K562 (cell line): ENCODE measurements around the gene PLCB4. TPM values are rescaled to one million over a fixed set of nuclear protein-coding genes. Genes with fewer than 3 reads are reported as not detected.

Experiments used
- ATAC-seq: fragments of 200-7000 bp; cut with Tn5 transposase; 3 replicates; pipeline ENCODE4 v1.9.1; 2020; ENCODE audit warnings: moderate library complexity
- BruUV-seq: library from RNA; stranded (reverse); fragments of 400-500 nt; replicated peaks from 2 replicates; lab custom pipeline; 2021; lab: Mats Ljungman, UMichigan
- CTCF ChIA-PET: fragments of 300-600 bp; formaldehyde crosslinking; extraction: SDS; loops from one replicate; lab custom pipeline; 2021; ENCODE audit warnings: low intra/inter-chr PET ratio; lab: Yijun Ruan, JAX
- POLR2A ChIA-PET: fragments of 300-600, 350-650 bp; sonication (Branson Sonifier 250); formaldehyde crosslinking; extraction: SDS; loops from one replicate; lab custom pipeline; 2021; ENCODE audit warnings: antibody characterized with exemption, inconsistent platforms; lab: Yijun Ruan, JAX
- DNase-seq, 4 experiments: peaks; one replicate each; pipeline versions ENCODE4 v3.0.0 to v3.0.0-alpha.2; 2011 to 2018; ENCODE audit warnings: low spot score in 3 of 4, mixed read lengths in 3 of 4; ENCODE audit errors: extremely low read depth in 1 of 4
- FAIRE-seq: peaks from 2 replicates; lab custom pipeline; 2011; peaks lifted over from hg19 to GRCh38; lab: Jason Lieb, UNC
- H2AFZ ChIP-seq: 2 replicates; pipeline ENCODE4 v1.6.0; 2011; ENCODE audit warnings: low read depth, low read length, control low read depth, inconsistent platforms
- H3K27ac ChIP-seq: fragments of 200-600 bp; 3 replicates; pipeline ENCODE4 v1.8.0; 2011; ENCODE audit warnings: low read depth, mild to moderate bottlenecking, control low read depth, inconsistent platforms, low read length, moderate library complexity, mixed read lengths; ENCODE audit errors: extremely low read depth
- H3K27me3 ChIP-seq, 2 experiments: fragments of 300-600 bp in 1 of 2; 2 replicates in 1 of 2; 3 replicates in 1 of 2; pipeline versions ENCODE4 v1.6.0 to v1.8.0; 2011; ENCODE audit warnings: inconsistent platforms in 2 of 2, low read length in 2 of 2, mild to moderate bottlenecking in 1 of 2, mixed read lengths in 1 of 2, moderate library complexity in 1 of 2; ENCODE audit not compliant: control insufficient read depth in 2 of 2, insufficient read depth in 2 of 2
- H3K36me3 ChIP-seq: fragments of 300-600 bp; 3 replicates; pipeline ENCODE4 v1.8.0; 2011; ENCODE audit warnings: mild to moderate bottlenecking, low read length, inconsistent platforms; ENCODE audit not compliant: control insufficient read depth, insufficient read depth
- H3K4me1 ChIP-seq, 2 experiments: fragments of 200-600 bp in 1 of 2; replicated peaks in 1 of 2; 2 replicates in 1 of 2; 3 replicates in 1 of 2; pipeline versions ENCODE4 v1.5.1 to v1.8.0; 2011; ENCODE audit warnings: inconsistent platforms in 2 of 2, low read length in 2 of 2, mild to moderate bottlenecking in 1 of 2, mixed read lengths in 1 of 2, moderate library complexity in 1 of 2; ENCODE audit not compliant: control insufficient read depth in 2 of 2, insufficient read depth in 2 of 2
- H3K4me2 ChIP-seq: 2 replicates; pipeline ENCODE4 v1.6.1; 2011; ENCODE audit warnings: low read length, control low read depth, inconsistent platforms, mixed read lengths; ENCODE audit not compliant: insufficient read depth
- H3K4me3 ChIP-seq: fragments of 200-600 bp; sonication (generic), shearing (Covaris generic); 2 replicates; pipeline ENCODE4 v1.5.1; 2016; ENCODE audit warnings: control low read depth, inconsistent platforms
- H3K79me2 ChIP-seq: fragments of 200-600 bp; 3 replicates; pipeline ENCODE4 v1.8.0; 2011; ENCODE audit warnings: low read length, inconsistent platforms; ENCODE audit not compliant: control insufficient read depth, insufficient read depth
- H3K9ac ChIP-seq, 2 experiments: 2 replicates each; pipeline versions ENCODE4 v1.6.0 to v1.6.1; 2011; ENCODE audit warnings: low read depth in 2 of 2, low read length in 2 of 2, control low read depth in 1 of 2, inconsistent platforms in 1 of 2, mild to moderate bottlenecking in 1 of 2, mixed read lengths in 1 of 2; ENCODE audit not compliant: insufficient read depth in 1 of 2
- H3K9me1 ChIP-seq: one replicate; pipeline ENCODE4 v1.6.0; 2011; ENCODE audit warnings: inconsistent platforms, mild to moderate bottlenecking, low read length, moderate library complexity; ENCODE audit not compliant: control insufficient read depth, insufficient read depth
- H3K9me3 ChIP-seq: replicated peaks from 2 replicates; pipeline ENCODE4 v1.5.1; 2011; ENCODE audit warnings: low read depth, low read length, inconsistent platforms; ENCODE audit not compliant: control insufficient read depth, insufficient read depth
- H4K20me1 ChIP-seq: replicated peaks from 2 replicates; pipeline ENCODE4 v1.6.1; 2011; ENCODE audit warnings: low read length, inconsistent platforms, mixed read lengths; ENCODE audit not compliant: control insufficient read depth, insufficient read depth
- ATF7 ChIP-seq: fragments of 450-650 bp; IDR thresholded peaks from 2 replicates; pipeline ENCODE4 v1.7.1; 2014; ENCODE audit warnings: mild to moderate bottlenecking, moderate library complexity
- CEBPB ChIP-seq: fragments of 450-650 bp; IDR thresholded peaks from 2 replicates; pipeline ENCODE4 v1.6.1; 2016; ENCODE audit warnings: missing genetic modification characterization, missing compliant biosample characterization
- CHAMP1 ChIP-seq: fragments of 450-650 bp; IDR thresholded peaks from 2 replicates; pipeline ENCODE4 v1.6.1; 2016; ENCODE audit warnings: mild to moderate bottlenecking
- CREB3L1 ChIP-seq: fragments of 450-650 bp; IDR thresholded peaks from 2 replicates; pipeline ENCODE4 v1.6.1; 2014; ENCODE audit warnings: low read depth, mild to moderate bottlenecking, moderate library complexity, borderline replicate concordance
- ELF4 ChIP-seq: fragments of 450-650 bp; formaldehyde crosslinking; IDR thresholded peaks from 2 replicates; pipeline ENCODE4 v1.4.0; 2022; ENCODE audit warnings: missing genetic modification characterization
- FOXK2 ChIP-seq, 2 experiments: fragments of 450-650 bp; IDR thresholded peaks in 1 of 2; conservative IDR thresholded peaks in 1 of 2; 2 replicates each; pipeline ENCODE4 v1.6.1; 2016; ENCODE audit warnings: low read depth in 2 of 2, mild to moderate bottlenecking in 1 of 2
- HCFC1 ChIP-seq: IDR thresholded peaks from 2 replicates; pipeline ENCODE4 v1.6.1; 2012; ENCODE audit warnings: low read depth, low read length, improper control_type of control experiment
- KAT2B ChIP-seq: IDR thresholded peaks from one replicate; pipeline ENCODE4 v1.6.1; 2012; ENCODE audit warnings: low read depth, mild to moderate bottlenecking, control low read depth, inconsistent platforms, low read length, moderate library complexity
- MEF2A ChIP-seq: IDR thresholded peaks from 2 replicates; pipeline ENCODE4 v1.6.1; 2011; ENCODE audit warnings: low read depth, mild to moderate bottlenecking, low read length, moderate library complexity; ENCODE audit not compliant: control insufficient read depth
- NR4A1 ChIP-seq, 2 experiments: fragments of 250-450 bp in 1 of 2; fragments of 450-650 bp in 1 of 2; sonication (Bioruptor Pico) in 1 of 2; IDR thresholded peaks; 2 replicates each; pipeline versions ENCODE4 v1.4.0 to v1.6.1; 2016 to 2020; ENCODE audit warnings: mild to moderate bottlenecking in 2 of 2, missing compliant biosample characterization in 1 of 2, missing genetic modification characterization in 1 of 2, moderate library complexity in 1 of 2
- POLR2H ChIP-seq: IDR thresholded peaks from 2 replicates; pipeline ENCODE4 v1.6.1; 2016; ENCODE audit warnings: missing genetic modification characterization, low read depth, mild to moderate bottlenecking, control low read depth, missing compliant biosample characterization, moderate library complexity
- PPARD ChIP-seq: fragments of 250-450 bp; sonication (Bioruptor Pico); IDR thresholded peaks from 2 replicates; pipeline ENCODE4 v1.8.0; 2022; ENCODE audit warnings: inconsistent platforms, mild to moderate bottlenecking, moderate library complexity
- SMAD2 ChIP-seq: fragments of 150-350 bp; IDR thresholded peaks from 2 replicates; pipeline ENCODE4 v1.6.1; 2014; ENCODE audit warnings: low read depth, mild to moderate bottlenecking, low read length
- TAF1 ChIP-seq: IDR thresholded peaks from 2 replicates; pipeline ENCODE4 v1.6.1; 2011; ENCODE audit warnings: mild to moderate bottlenecking, low read length, moderate library complexity; ENCODE audit not compliant: insufficient read depth, control insufficient read depth, severe bottlenecking; ENCODE audit errors: extremely low read depth
- ZNF217 ChIP-seq: sonication (generic); formaldehyde crosslinking; IDR thresholded peaks from 2 replicates; pipeline ENCODE4 v1.8.0; 2022; ENCODE audit warnings: mild to moderate bottlenecking, missing genetic modification reagents
- ZNF431 ChIP-seq: sonication (generic); formaldehyde crosslinking; IDR thresholded peaks from 2 replicates; pipeline ENCODE4 v1.8.0; 2022; ENCODE audit warnings: mild to moderate bottlenecking, missing genetic modification reagents
- ZNF717 ChIP-seq: fragments of 250-450 bp; sonication (Bioruptor Pico); IDR thresholded peaks from 2 replicates; pipeline ENCODE4 v1.5.0; 2021
- WGBS: fragments of 100-300 bp; shearing (Covaris generic); methylation state at CpG from one replicate; pipeline ENCODE4 v1.1.6; 2016; ENCODE audit warnings: low coverage, mixed read lengths; ENCODE audit not compliant: insufficient coverage; ENCODE audit errors: missing lambda C conversion rate; 5-methylcytosine and 5-hydroxymethylcytosine counted together
- in situ Hi-C: fragments of 300-500 bp; cut with MboI; formaldehyde crosslinking; loops from 4 replicates; pipeline ENCODE4 v1.15.0; 2018; ENCODE audit warnings: inconsistent platforms, mixed read lengths
- intact Hi-C: fragments of 100-400 bp; cut with micrococcal nuclease; formaldehyde crosslinking; loops from 2 replicates; pipeline ENCODE4 v1.14.2; 2022
- polyA plus RNA-seq, 8 experiments: library from polyadenylated mRNA; depleted of rRNA in 4 of 8; stranded (reverse) in 5 of 8; unstranded in 3 of 8; fragments of >200 nt; fragmentation: Nextera tagmentation in 2 of 8; fragmentation: Illumina TruSeq in 1 of 8; extraction: Ambion mirVana in 2 of 8; extraction: Trizol in 1 of 8; gene quantifications; 2 replicates each; pipeline versions ENCODE4 v1.2.1 to v1.2.3, GENCODE V29; 2011 to 2014; ENCODE audit warnings: inconsistent platforms in 1 of 8, missing spikeins in 1 of 8
- total RNA-seq, 7 experiments: library from RNA; depleted of rRNA in 6 of 7; stranded (reverse); fragments of >200 nt in 6 of 7; fragmentation: Illumina TruSeq in 2 of 7; extraction: Trizol in 2 of 7; gene quantifications; 2 replicates each; pipeline versions ENCODE4 v1.2.1 to v1.2.3, GENCODE V29; 2011 to 2021; ENCODE audit warnings: low replicate concordance in 1 of 7

The PLCB4 gene
- total and polyA plus RNA-seq, 9 of the 15 experiments (the other 6 are each of a cell fraction or from before 2014, with no cell fraction given) = 0.20 to 2.9 (median 0.52) TPM

- ATAC-seq (no peak), FAIRE-seq (no peak), DNase-seq (no peak)
- H3K27me3 ChIP-seq = no peaks in the 10 kb centered on the region
- no TSS peak for BruUV-seq
- no peak overlapping the region for H3K27ac ChIP-seq
- in situ Hi-C loops = no loop called here
- no peak overlapping the region for H3K9ac ChIP-seq
- H3K36me3 ChIP-seq = no peaks in the 10 kb centered on the region
- POLR2A ChIA-PET = no interaction called here
- CTCF ChIA-PET = no interaction called here
- no peak for TF ChIP-seq ATF7
- no peak for TF ChIP-seq POLR2H (tag)
- TF ChIP-seq ZNF431 (CRISPR knock-in tag) = no peak
- TF ChIP-seq ZNF217 (CRISPR knock-in tag) = no peak
- no peak for TF ChIP-seq ZNF717
- no peak for TF ChIP-seq PPARD (CRISPR knock-in tag)
- no peak for TF ChIP-seq MEF2A
- no peak for TF ChIP-seq KAT2B
- TF ChIP-seq SMAD2 = no peak
- no peak for TF ChIP-seq HCFC1
- TF ChIP-seq FOXK2 (conservative IDR thresholded peaks at IDR 0.05 in 1 of 2, IDR thresholded peaks at IDR 0.05 in 1 of 2; ENCODE audit: low read depth in 2 of 2) = no peak
- no peak for TF ChIP-seq CHAMP1
- TF ChIP-seq ELF4 (CRISPR knock-in tag) = no peak
- no peak for TF ChIP-seq CREB3L1
- no peak for TF ChIP-seq CEBPB
- TF ChIP-seq NR4A1 (CRISPR knock-in tag; IDR thresholded peaks at IDR 0.05) = no peak
- no peak for TF ChIP-seq NR4A1 (tag; IDR thresholded peaks at IDR 0.05)
- no peak for TF ChIP-seq TAF1
- TF ChIP-seq, all 486 proteins: peak for 0
- Histone ChIP-seq H3K4me3 (no peak overlapping the region), H3K9me3 (no peaks in the 10 kb centered on the region), H4K20me1 (no peaks in the 10 kb centered on the region), H3K9me1 (no peaks in the 10 kb centered on the region), H3K4me2 (no peak overlapping the region), H3K79me2 (no peaks in the 10 kb centered on the region), H2AFZ (no peak overlapping the region), H3K4me1 (no peaks in the 10 kb centered on the region)
- intact Hi-C loops = no loop called here
- WGBS = 0% methylated on average over 2 of the region's 2 CpGs
Measured at GRCh38 chr20:9290331-9290730, 221.4 kb downstream of the PLCB4 start.
